Activated CD4-positive, CD25-positive, alpha-beta regulatory T cell treated with anti-CD3 and anti-CD28 coated beads, Interleukin-2, amount 50 U/mL, for 24 hours (primary cell): ENCODE results near the gene MRLN.
A peak's percentile ranks its signal among the peaks of the same experiment; 100 is the strongest.
"Not testable (repeated sequence)": the region's sequence is repeated elsewhere in the genome, so short reads cannot be mapped to it uniquely, and the experiment has no call there.

Source experiments
- ATAC-seq, 2 donors: fragments of 150-1000 bp; cut with Tn5 transposase; one replicate each; pipeline ENCODE4 v1.10.0; 2021; ENCODE audit warnings: mild to moderate bottlenecking in 1 of 2, moderate library complexity in 1 of 2

Gene MRLN

GRCh38 chr10:59744762-59745161 lies 8.5 kb downstream of the MRLN start:
- not testable (repeated sequence) for ATAC-seq

GRCh38 chr10:59744156-59744555 lies 9.1 kb downstream of the MRLN start:
- not testable (repeated sequence) for ATAC-seq

- no peak for ATAC-seq
Observed at GRCh38 chr10:59741583-59741982, 11.7 kb downstream of the MRLN start.

- no peak for ATAC-seq
Observed at GRCh38 chr10:59741048-59741447, 12.2 kb downstream of the MRLN start.

- ATAC-seq: no peak
Observed at GRCh38 chr10:59736749-59737148, 16.5 kb downstream of the MRLN start.

GRCh38 chr10:59735296-59735695 lies 18.0 kb downstream of the MRLN start:
- ATAC-seq: no peak

GRCh38 chr10:59734014-59734462 lies 19.2 kb downstream of the MRLN start:
- no peak for ATAC-seq

- ATAC-seq: not testable (repeated sequence)
Observed at GRCh38 chr10:59733321-59734013, 19.8 kb downstream of the MRLN start.

GRCh38 chr10:59732849-59733248 lies 20.4 kb downstream of the MRLN start:
- not testable (repeated sequence) for ATAC-seq

- ATAC-seq: not testable (repeated sequence)
Observed at GRCh38 chr10:59729167-59729566, 24.1 kb downstream of the MRLN start.

GRCh38 chr10:59724098-59724938 lies 28.9 kb downstream of the MRLN start:
- no peak for ATAC-seq

GRCh38 chr10:59720377-59720776 lies 32.9 kb downstream of the MRLN start:
- ATAC-seq: no peak

- ATAC-seq: no peak
Observed at GRCh38 chr10:59719374-59719773, 33.9 kb downstream of the MRLN start.

- no peak for ATAC-seq
Observed at GRCh38 chr10:59718257-59718656, 35.0 kb downstream of the MRLN start.

GRCh38 chr10:59713196-59713821 lies 39.9 kb downstream of the MRLN start:
- ATAC-seq: no peak

GRCh38 chr10:59711871-59712494 lies 41.3 kb downstream of the MRLN start:
- no peak for ATAC-seq

- peak; percentile 55 to 61 for ATAC-seq
Observed at GRCh38 chr10:59709395-59710125, 43.7 kb downstream of the MRLN start, which contains the start of gene SLC16A9. SLC16A9 (minus strand) TSS chr10:59709850; CDS start chr10:59684291, 25,559 bp downstream.

- no peak for ATAC-seq
Observed at GRCh38 chr10:59708816-59709394, 44.4 kb downstream of the MRLN start.

GRCh38 chr10:59706851-59707797 lies 46.1 kb downstream of the MRLN start:
- ATAC-seq: no peak

- ATAC-seq: no peak
Observed at GRCh38 chr10:59705931-59706330, 47.3 kb downstream of the MRLN start.

- no peak for ATAC-seq
Observed at GRCh38 chr10:59704630-59705029, 48.6 kb downstream of the MRLN start.
